HG03095 (cell line): ENCODE measurements around the gene NISCH.

Experiments used
- ATAC-seq: cut with Tn5 transposase; IDR thresholded peaks from one replicate; pipeline ENCODE4 v1.9.1; 2021; ENCODE audit warnings: moderate library complexity; ENCODE audit not compliant: unreplicated experiment

NISCH gene

GRCh38 chr3:52511509-52511908 lies 56.1 kb downstream of the NISCH start:
- ATAC-seq: no peak

GRCh38 chr3:52512105-52512504 lies 56.7 kb downstream of the NISCH start:
- ATAC-seq: no peak

- no peak for ATAC-seq
Measured at GRCh38 chr3:52512727-52513126, 57.3 kb downstream of the NISCH start.

GRCh38 chr3:52513281-52513680 lies 57.9 kb downstream of the NISCH start:
- ATAC-seq: no peak

GRCh38 chr3:52514576-52514975 lies 59.2 kb downstream of the NISCH start:
- no peak for ATAC-seq

GRCh38 chr3:52515192-52515591 lies 59.8 kb downstream of the NISCH start:
- ATAC-seq: no peak

GRCh38 chr3:52516509-52517195 lies 61.2 kb downstream of the NISCH start:
- ATAC-seq: no peak

GRCh38 chr3:52517796-52518722 lies 62.7 kb downstream of the NISCH start:
- ATAC-seq: no peak

GRCh38 chr3:52518723-52519444 lies 63.5 kb downstream of the NISCH start:
- no peak for ATAC-seq

GRCh38 chr3:52519445-52520140 lies 64.2 kb downstream of the NISCH start:
- ATAC-seq: no peak

GRCh38 chr3:52520141-52520667 lies 64.8 kb downstream of the NISCH start:
- no peak for ATAC-seq

- ATAC-seq: no peak
Measured at GRCh38 chr3:52520716-52521487, 65.5 kb downstream of the NISCH start.

- ATAC-seq: no peak
Measured at GRCh38 chr3:52521488-52521824, 66.1 kb downstream of the NISCH start.

GRCh38 chr3:52521881-52522650 lies 66.7 kb downstream of the NISCH start:
- no peak for ATAC-seq

- no peak for ATAC-seq
Measured at GRCh38 chr3:52522651-52523251, 67.3 kb downstream of the NISCH start.

- ATAC-seq: no peak
Measured at GRCh38 chr3:52523386-52524257, 68.2 kb downstream of the NISCH start.

GRCh38 chr3:52524258-52524751 lies 68.9 kb downstream of the NISCH start:
- no peak for ATAC-seq
